HepG2 (cell line): ENCODE results near the gene FOLR3. TPM values are rescaled to one million over a fixed set of nuclear protein-coding genes. Genes with fewer than 3 reads are reported as not detected.
"Not testable (repeated sequence)": the region's sequence is repeated elsewhere in the genome, so short reads cannot be mapped to it uniquely, and the experiment has no call there.

Experiments used
- ATAC-seq: fragments of 200-7000 bp; cut with Tn5 transposase; 3 replicates; pipeline ENCODE4 v1.9.1; 2020; ENCODE audit warnings: mild to moderate bottlenecking, moderate library complexity
- BruUV-seq: library from RNA; stranded (reverse); fragments of 400-500 nt; replicated peaks from 2 replicates; lab custom pipeline; 2021; lab: Mats Ljungman, UMichigan
- CTCF ChIA-PET: fragments of 300-600 bp; formaldehyde crosslinking; extraction: SDS; loops from one replicate; lab custom pipeline; 2021; ENCODE audit warnings: low total read pairs, inconsistent platforms, low intra/inter-chr PET ratio; lab: Yijun Ruan, JAX
- POLR2A ChIA-PET: fragments of 350-600 bp; sonication (Branson Sonifier 250); formaldehyde crosslinking; loops from one replicate; lab custom pipeline; 2020; ENCODE audit warnings: antibody characterized with exemption, inconsistent platforms; lab: Yijun Ruan, JAX
- DNase-seq: peaks from one replicate; pipeline ENCODE4 v3.0.0-alpha.2; 2015; ENCODE audit warnings: low spot score
- FAIRE-seq: peaks from 3 replicates; lab custom pipeline; 2011; peaks lifted over from hg19 to GRCh38; lab: Jason Lieb, UNC
- H2AFZ ChIP-seq: one replicate; pipeline ENCODE4 v1.6.1; 2011; ENCODE audit warnings: low read length, inconsistent platforms
- H3K27ac ChIP-seq: fragments of 300-600 bp; 3 replicates; pipeline ENCODE4 v1.8.0; 2011; ENCODE audit warnings: mixed run types, mild to moderate bottlenecking, mixed read lengths, low read length, inconsistent platforms; ENCODE audit not compliant: insufficient read depth; ENCODE audit errors: extremely low read length
- H3K27me3 ChIP-seq, 2 experiments: fragments of 200-600 bp in 1 of 2; 2 replicates in 1 of 2; 3 replicates in 1 of 2; pipeline versions ENCODE4 v1.6.0 to v1.8.0; 2011; ENCODE audit warnings: low read length in 2 of 2, mild to moderate bottlenecking in 2 of 2, moderate library complexity in 2 of 2, inconsistent platforms in 1 of 2; ENCODE audit not compliant: insufficient read depth in 2 of 2, control insufficient read depth in 1 of 2
- H3K36me3 ChIP-seq, 2 experiments: fragments of 200-600 bp in 1 of 2; replicated peaks in 1 of 2; 2 replicates in 1 of 2; 3 replicates in 1 of 2; pipeline versions ENCODE4 v1.5.1 to v1.8.0; 2011; ENCODE audit warnings: low read length in 2 of 2, inconsistent platforms in 1 of 2; ENCODE audit not compliant: insufficient read depth in 2 of 2, control insufficient read depth in 1 of 2
- H3K4me1 ChIP-seq: 2 replicates; pipeline ENCODE4 v1.5.1; 2012; ENCODE audit warnings: low read length, inconsistent platforms; ENCODE audit not compliant: insufficient read depth
- H3K4me2 ChIP-seq: 2 replicates; pipeline ENCODE4 v1.6.0; 2011; ENCODE audit warnings: low read depth, low read length, inconsistent platforms
- H3K4me3 ChIP-seq, 3 experiments: fragments of 200-600 bp in 1 of 3; sonication (generic), shearing (Covaris generic) in 1 of 3; replicated peaks in 1 of 3; 2 replicates each; pipeline ENCODE4 v1.5.1; 2011 to 2016; ENCODE audit warnings: low read length in 3 of 3, inconsistent platforms in 2 of 3, low read depth in 2 of 3, mild to moderate bottlenecking in 2 of 3, control low read depth in 1 of 3, mixed read lengths in 1 of 3; ENCODE audit not compliant: insufficient read depth in 1 of 3
- H3K79me2 ChIP-seq: one replicate; pipeline ENCODE4 v1.6.1; 2011; ENCODE audit warnings: low read length, inconsistent platforms; ENCODE audit not compliant: insufficient read depth
- H3K9ac ChIP-seq: 2 replicates; pipeline ENCODE4 v1.6.0; 2011; ENCODE audit warnings: mild to moderate bottlenecking, low read depth, low read length, inconsistent platforms; ENCODE audit not compliant: insufficient read depth
- H3K9me3 ChIP-seq: 2 replicates; pipeline ENCODE4 v1.5.1; 2012; ENCODE audit warnings: mild to moderate bottlenecking, low read length
- H4K20me1 ChIP-seq: 2 replicates; pipeline ENCODE4 v1.6.0; 2011; ENCODE audit warnings: inconsistent platforms, mild to moderate bottlenecking, low read length, moderate library complexity; ENCODE audit not compliant: insufficient read depth
- BORCS8-MEF2B ChIP-seq: sonication (generic); formaldehyde crosslinking; IDR thresholded peaks from 2 replicates; pipeline ENCODE4 v1.8.0; 2022; ENCODE audit warnings: mild to moderate bottlenecking, missing genetic modification reagents
- CEBPB ChIP-seq: IDR thresholded peaks from 2 replicates; pipeline ENCODE4 v1.6.1; 2011; ENCODE audit warnings: low read depth, low read length, improper control_type of control experiment, borderline replicate concordance
- CREM ChIP-seq, 2 experiments: sonication (generic) in 1 of 2; formaldehyde crosslinking in 1 of 2; IDR thresholded peaks; 2 replicates each; pipeline versions ENCODE4 v1.4.0 to v1.6.1; 2016 to 2020; ENCODE audit warnings: antibody characterized with exemption in 1 of 2, mild to moderate bottlenecking in 1 of 2, missing genetic modification reagents in 1 of 2
- EEA1 ChIP-seq: sonication (generic); formaldehyde crosslinking; IDR thresholded peaks from 2 replicates; pipeline ENCODE4 v1.5.1; 2020; ENCODE audit warnings: mild to moderate bottlenecking, missing genetic modification reagents, borderline replicate concordance
- EHMT2 ChIP-seq: fragments of 200-600 bp; sonication (generic); IDR thresholded peaks from 2 replicates; pipeline ENCODE4 v1.7.0; 2017; ENCODE audit warnings: antibody characterized with exemption, low read depth, low read length, borderline replicate concordance
- ESRRA ChIP-seq: sonication (generic); formaldehyde crosslinking; IDR thresholded peaks from 2 replicates; pipeline ENCODE4 v1.5.1; 2020; ENCODE audit warnings: mild to moderate bottlenecking, low read depth, missing genetic modification reagents
- FLYWCH1 ChIP-seq: sonication (generic); formaldehyde crosslinking; IDR thresholded peaks from 2 replicates; pipeline ENCODE4 v1.8.1; 2023; ENCODE audit warnings: mild to moderate bottlenecking, missing genetic modification reagents
- HMGXB4 ChIP-seq, 2 experiments: sonication (generic) in 1 of 2; formaldehyde crosslinking in 1 of 2; IDR thresholded peaks; 2 replicates each; pipeline versions ENCODE4 v1.4.0 to v1.6.1; 2018 to 2020; ENCODE audit warnings: missing genetic modification reagents in 2 of 2, borderline replicate concordance in 1 of 2, low read depth in 1 of 2, mild to moderate bottlenecking in 1 of 2, missing biosample characterization in 1 of 2
- KAT2B ChIP-seq: fragments of 150-350 bp; IDR thresholded peaks from 2 replicates; pipeline ENCODE4 v1.6.1; 2014; ENCODE audit warnings: low read depth, low read length, borderline replicate concordance
- MATR3 ChIP-seq: sonication (generic); formaldehyde crosslinking; IDR thresholded peaks from 2 replicates; pipeline ENCODE4 v1.4.0; 2020; ENCODE audit warnings: missing genetic modification reagents
- NRL ChIP-seq: sonication (generic); formaldehyde crosslinking; IDR thresholded peaks from 2 replicates; pipeline ENCODE4 v1.5.0; 2020; ENCODE audit warnings: missing genetic modification reagents, mild to moderate bottlenecking, moderate library complexity, borderline replicate concordance
- ZNF263 ChIP-seq: sonication (generic); formaldehyde crosslinking; IDR thresholded peaks from 2 replicates; pipeline ENCODE4 v1.4.0; 2020; ENCODE audit warnings: missing genetic modification reagents
- ZNF605 ChIP-seq: sonication (generic); formaldehyde crosslinking; IDR thresholded peaks from 2 replicates; pipeline ENCODE4 v1.8.0; 2022; ENCODE audit warnings: mild to moderate bottlenecking, missing genetic modification reagents
- ZNF773 ChIP-seq: sonication (generic); formaldehyde crosslinking; IDR thresholded peaks from 2 replicates; pipeline ENCODE4 v1.4.0; 2020; ENCODE audit warnings: missing genetic modification reagents, borderline replicate concordance
- ZNF790 ChIP-seq: sonication (generic); formaldehyde crosslinking; IDR thresholded peaks from 2 replicates; pipeline ENCODE4 v1.8.0; 2022; ENCODE audit warnings: missing genetic modification reagents, mild to moderate bottlenecking, borderline replicate concordance
- WGBS: methylation state at CpG from one replicate; pipeline ENCODE4 v1.1.6; 2017; ENCODE audit warnings: low lambda C conversion rate; 5-methylcytosine and 5-hydroxymethylcytosine counted together
- in situ Hi-C: cut with HindIII; loops from 2 replicates; pipeline ENCODE4 v1.10.0; 2017; ENCODE audit warnings: low pct_unique_long_range_greater_than_20kb; ENCODE audit not compliant: extremely low pct_ligation_motif_present
- intact Hi-C: fragments of 100-400 bp; cut with micrococcal nuclease; formaldehyde crosslinking; loops from one replicate; pipeline ENCODE4 v1.10.0; 2022; ENCODE audit not compliant: unreplicated experiment
- polyA plus RNA-seq, 8 experiments: library from polyadenylated mRNA; depleted of rRNA in 3 of 8; stranded (reverse) in 7 of 8; unstranded in 1 of 8; fragments of >200 nt; fragmentation: Illumina TruSeq in 4 of 8; extraction: Trizol in 4 of 8; gene quantifications; 2 replicates each; pipeline versions ENCODE4 v1.2.1 to v1.2.3, GENCODE V29; 2011 to 2016; ENCODE audit warnings: low read depth in 4 of 8, missing spikeins in 1 of 8, mixed read lengths in 1 of 8; ENCODE audit not compliant: insufficient read depth in 1 of 8
- total RNA-seq, 5 experiments: library from RNA; depleted of rRNA; stranded (reverse); fragments of >200 nt; fragmentation: Illumina TruSeq; extraction: Trizol; gene quantifications; 2 replicates each; pipeline ENCODE4 v1.2.3, GENCODE V29; 2016; ENCODE audit warnings: low read depth in 1 of 5

The FOLR3 gene
- total and polyA plus RNA-seq, 2 of the 13 experiments (the other 11 are each of a cell fraction or from before 2014, with no cell fraction given), result not detected

GRCh38 chr11:72142543-72142942 is 7.0 kb downstream of the FOLR3 start:
- WGBS, result no CpG with 5 or more reads among the region's 1 CpG
- H2AFZ ChIP-seq, H3K4me2 ChIP-seq, H3K9ac ChIP-seq, CTCF ChIA-PET, H3K9me3 ChIP-seq, ATAC-seq, H3K27me3 ChIP-seq, FAIRE-seq, H3K4me3 ChIP-seq, H3K79me2 ChIP-seq, H4K20me1 ChIP-seq, BruUV-seq, H3K27ac ChIP-seq, DNase-seq, in situ Hi-C loops, H3K4me1 ChIP-seq, H3K36me3 ChIP-seq, POLR2A ChIA-PET: not testable (repeated sequence)
- intact Hi-C loops, result loop anchor here (2.0 kb wide), 1 partner anchor 38 kb away; no protein-coding TSS in a partner anchor

- 50% methylated on average over 4 of the region's 4 CpGs for WGBS
- no peaks in the 10 kb centered on the region for H3K79me2 ChIP-seq
- H2AFZ ChIP-seq, result no peak overlapping the region
- ChIA-PET POLR2A (no interaction called here), CTCF (no interaction called here)
- H3K27me3 ChIP-seq, result peaks cover 0 to 3% of the 10 kb centered on the region in 2 experiments; a peak in 2 of 5 replicates
- no peak overlapping the region for H3K4me3 ChIP-seq
- H3K27ac ChIP-seq, result no peak overlapping the region
- H3K4me2 ChIP-seq, result no peak overlapping the region
- no peaks in the 10 kb centered on the region for H4K20me1 ChIP-seq
- no peaks in the 10 kb centered on the region for H3K9me3 ChIP-seq
- H3K4me1 ChIP-seq, result no peaks in the 10 kb centered on the region
- ATAC-seq (no peak), DNase-seq (no peak), FAIRE-seq (no peak)
- intact Hi-C loops, result loop anchor here (1.0 kb wide), 1 partner anchor 120 kb away; no protein-coding TSS in a partner anchor
- no peak overlapping the region for H3K9ac ChIP-seq
- BruUV-seq, result no TSS peak
- H3K36me3 ChIP-seq, result no peaks in the 10 kb centered on the region
- in situ Hi-C loops, result no loop called here
- TF ChIP-seq NRL (no peak), CEBPB (no peak), EHMT2 (no peak), BORCS8-MEF2B (CRISPR knock-in tag) (no peak), ESRRA (CRISPR knock-in tag) (no peak), FLYWCH1 (CRISPR knock-in tag) (no peak), MATR3 (no peak), ZNF605 (CRISPR knock-in tag) (no peak), ZNF263 (CRISPR knock-in tag) (no peak), EEA1 (CRISPR knock-in tag) (no peak), ZNF790 (CRISPR knock-in tag) (no peak), HMGXB4 (CRISPR knock-in tag; IDR thresholded peaks at IDR 0.05; ENCODE audit: borderline replicate concordance in 1 of 2, low read depth in 1 of 2) (no peak), KAT2B (no peak), ZNF773 (CRISPR knock-in tag) (no peak), CREM (IDR thresholded peaks at IDR 0.05) (no peak), CREM (CRISPR knock-in tag; IDR thresholded peaks at IDR 0.05) (no peak)
These were observed 9.5 kb downstream of the FOLR3 start for GRCh38 chr11:72144807-72145565.
